Endometrial microvascular endothelial cells (primary cell): ENCODE results near the gene ONECUT1. TPM values are rescaled to one million over a fixed set of nuclear protein-coding genes. Genes with fewer than 3 reads are reported as not detected.
"Not testable (repeated sequence)": the region's sequence is repeated elsewhere in the genome, so short reads cannot be mapped to it uniquely, and the experiment has no call there.

Source experiments
- in situ Hi-C: cut with HindIII; loops from 2 replicates; pipeline ENCODE4 v1.10.0; 2017; ENCODE audit warnings: low sequenced_read_pairs, low pct_unique_long_range_greater_than_20kb; ENCODE audit errors: inconsistent ontology term
- total RNA-seq: library from RNA; depleted of rRNA; stranded (reverse); fragments of >200 nt; gene quantifications from one replicate; pipeline ENCODE4 v1.2.3, GENCODE V29; 2015; ENCODE audit errors: inconsistent ontology term

ONECUT1 gene
- not detected for total RNA-seq

GRCh38 chr15:52790169-52790708, at the start of gene ONECUT1:
TSS of gene ONECUT1 (minus strand) at chr15:52790336. CDS start at chr15:52789884, 452 bp downstream.
- in situ Hi-C loops, result no loop called here

DNA sequence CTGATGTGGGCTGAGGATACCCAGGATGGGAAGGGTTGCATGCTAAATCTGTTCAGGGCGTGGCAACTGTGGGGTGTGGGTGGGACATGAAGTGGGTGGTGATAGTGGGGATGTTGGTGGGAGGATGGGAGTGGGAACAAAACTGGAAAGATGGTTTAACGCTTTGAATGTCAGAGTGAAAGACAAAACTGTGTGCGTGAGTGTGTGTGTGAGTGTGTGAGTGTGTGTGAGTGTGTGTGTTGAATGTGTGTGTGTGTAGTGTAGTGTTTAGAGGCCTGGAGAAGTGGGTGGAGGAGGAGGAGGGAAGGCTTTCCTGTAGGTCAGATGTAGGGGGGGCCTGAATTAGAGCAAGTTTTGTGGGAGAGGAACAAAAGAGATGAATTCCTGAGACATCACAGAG, 44.2 kb upstream of the ONECUT1 start:
- in situ Hi-C loops, result no loop called here

- in situ Hi-C loops, result not testable (repeated sequence)
Observed at GRCh38 chr15:52824169-52824942, 34.2 kb upstream of the ONECUT1 start.

DNA sequence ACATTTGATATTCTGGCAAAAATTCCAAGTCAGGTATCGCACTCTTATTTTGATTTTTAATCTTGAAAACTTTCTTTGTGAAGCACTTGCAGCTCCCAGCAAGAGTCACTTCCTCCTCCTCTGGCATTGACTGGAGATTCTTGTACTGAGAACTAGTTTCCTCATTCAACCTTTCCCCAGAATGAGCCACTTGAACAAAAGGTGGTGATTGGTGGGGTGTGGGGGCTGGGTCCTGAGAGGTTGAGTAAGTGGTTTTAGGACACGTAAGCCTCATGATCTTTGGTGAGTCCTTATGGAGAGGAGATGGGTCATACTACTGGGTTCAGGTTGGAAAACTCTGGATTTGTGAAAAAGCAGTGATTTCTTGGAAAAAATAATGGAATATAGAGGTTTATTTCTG, 32.3 kb upstream of the ONECUT1 start:
- in situ Hi-C loops, result no loop called here

GRCh38 chr15:52819253-52819652, 29.1 kb upstream of the ONECUT1 start:
- in situ Hi-C loops, result no loop called here

DNA sequence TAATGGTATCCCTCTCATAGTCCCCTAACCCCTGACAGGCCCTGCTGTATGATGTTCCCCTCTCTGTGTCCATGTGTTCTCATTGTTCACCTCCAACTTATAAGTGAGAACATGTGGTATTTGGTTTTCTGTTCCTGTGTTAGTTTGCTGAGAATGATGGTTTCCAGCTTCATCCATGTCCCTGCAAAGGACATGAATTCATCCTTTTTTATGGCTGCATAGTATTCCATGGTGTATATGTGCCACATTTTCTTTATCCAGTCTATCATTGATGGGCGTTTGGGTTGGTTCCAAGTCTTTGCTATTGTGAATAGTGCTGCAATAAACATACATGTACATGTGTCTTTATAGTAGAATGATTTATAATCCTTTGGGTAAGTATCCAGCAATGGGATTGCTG, 25.8 kb upstream of the ONECUT1 start:
- in situ Hi-C loops, result not testable (repeated sequence)

DNA sequence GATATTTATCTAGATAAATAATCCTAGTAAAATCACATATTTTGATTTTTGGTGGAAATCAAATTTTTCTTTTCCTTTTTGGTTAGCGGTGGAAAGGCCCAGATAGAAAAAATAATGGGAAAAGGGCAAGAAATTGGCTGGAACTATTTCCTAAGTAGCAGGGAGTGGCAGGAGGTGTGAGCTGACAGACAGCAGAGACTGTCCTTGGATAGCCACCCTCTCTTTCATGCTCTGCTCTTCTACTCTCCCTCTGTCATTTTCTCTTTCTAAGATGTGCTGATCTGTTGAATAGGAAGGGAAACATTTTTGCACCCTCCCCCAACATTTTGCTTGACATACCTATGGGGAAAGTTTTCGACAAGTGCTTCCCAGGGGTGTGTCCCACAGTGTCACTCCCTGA, 18.9 kb upstream of the ONECUT1 start:
- in situ Hi-C loops, result no loop called here

DNA sequence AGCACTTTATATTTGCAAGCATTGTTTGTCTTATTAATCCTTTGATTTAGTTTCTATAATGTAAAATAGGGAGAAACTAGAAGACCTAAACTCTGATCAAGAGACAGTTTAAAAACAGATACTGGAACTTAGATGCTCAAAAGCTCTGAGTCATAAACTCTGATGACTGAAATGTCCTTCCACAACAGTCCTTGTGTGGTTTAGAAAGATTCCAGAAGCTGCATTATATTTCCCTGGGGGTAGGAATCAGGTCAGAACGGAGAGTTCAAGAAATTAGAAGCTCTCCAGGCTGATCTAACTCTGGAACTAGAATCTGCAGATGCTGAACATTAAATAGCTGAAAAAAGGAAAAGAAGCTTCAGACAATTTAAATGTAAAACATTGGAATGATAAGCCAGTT, 18.3 kb upstream of the ONECUT1 start:
- in situ Hi-C loops, result no loop called here

- in situ Hi-C loops, result no loop called here
Observed at GRCh38 chr15:52806284-52806655, 16.1 kb upstream of the ONECUT1 start.

GRCh38 chr15:52805351-52806283, 15.5 kb upstream of the ONECUT1 start:
- in situ Hi-C loops, result no loop called here

DNA sequence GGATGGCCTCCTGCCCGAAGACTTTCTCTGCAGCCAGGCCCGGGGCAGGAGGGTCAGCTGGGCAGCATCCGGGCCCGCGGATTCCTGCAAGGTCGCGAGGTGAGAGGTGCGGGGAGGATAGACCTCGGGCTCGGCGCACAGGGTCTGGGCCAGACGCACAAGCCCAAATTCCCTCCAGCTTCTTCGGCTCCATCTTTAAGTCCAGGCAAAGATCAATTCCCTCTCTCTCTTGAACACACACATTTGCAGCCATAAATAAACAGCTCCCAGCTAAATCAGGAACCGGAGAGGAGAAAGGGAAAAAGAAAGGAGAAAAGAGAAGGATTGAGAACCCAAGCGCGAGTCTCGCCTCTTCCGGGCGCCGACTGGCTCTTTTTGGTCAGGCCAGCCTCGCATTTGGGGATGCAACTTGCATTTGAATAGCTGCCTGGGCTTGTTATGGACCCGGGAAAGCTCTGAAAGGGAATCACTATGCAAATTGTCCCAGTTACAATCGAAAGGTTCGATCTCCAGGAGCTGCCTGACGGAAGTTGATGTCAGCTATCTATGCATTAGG, 14.5 kb upstream of the ONECUT1 start:
- in situ Hi-C loops, result no loop called here

DNA sequence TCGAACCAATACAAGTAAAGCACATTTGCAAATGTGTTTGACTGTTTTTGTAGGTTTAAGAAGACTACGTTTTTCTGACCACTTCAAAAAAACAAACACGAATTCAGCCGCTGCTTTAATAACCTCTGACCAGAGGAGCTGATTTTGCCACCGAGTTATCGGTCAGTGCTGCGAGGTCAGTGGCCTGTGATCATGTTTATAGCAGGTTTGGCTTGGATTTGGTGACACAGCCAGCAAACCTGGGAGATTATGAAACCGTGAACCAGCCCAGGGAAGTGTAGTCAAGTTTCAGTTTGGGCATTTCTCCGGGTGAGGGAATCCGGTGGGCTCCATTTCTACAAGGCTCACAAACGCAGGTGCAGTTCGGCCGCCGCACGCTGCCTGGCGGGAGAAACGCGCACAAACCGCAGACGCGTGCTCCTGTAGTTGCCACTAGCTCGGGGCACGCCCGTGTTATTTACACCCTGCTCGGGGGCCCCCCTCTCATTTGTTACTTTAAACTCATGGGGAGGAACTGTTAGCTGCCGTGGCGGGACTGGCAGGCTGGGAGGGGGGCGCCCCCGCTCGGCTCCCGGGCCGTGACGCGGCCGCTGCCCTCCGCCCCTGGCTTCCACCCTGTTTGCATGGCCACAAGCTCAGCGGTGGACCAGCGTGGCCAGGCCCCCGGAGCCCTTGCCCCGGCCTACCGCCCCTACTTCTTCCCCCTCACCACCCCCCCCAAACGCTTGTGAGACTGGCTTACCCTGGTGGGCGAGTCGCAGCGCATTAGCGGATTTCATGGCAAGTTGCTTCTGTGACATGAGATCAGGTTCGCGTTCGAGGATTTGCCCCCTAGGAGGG, 13.6 kb upstream of the ONECUT1 start:
- in situ Hi-C loops, result no loop called here

- in situ Hi-C loops, result no loop called here
Observed at GRCh38 chr15:52803108-52803466, 13.0 kb upstream of the ONECUT1 start.

DNA sequence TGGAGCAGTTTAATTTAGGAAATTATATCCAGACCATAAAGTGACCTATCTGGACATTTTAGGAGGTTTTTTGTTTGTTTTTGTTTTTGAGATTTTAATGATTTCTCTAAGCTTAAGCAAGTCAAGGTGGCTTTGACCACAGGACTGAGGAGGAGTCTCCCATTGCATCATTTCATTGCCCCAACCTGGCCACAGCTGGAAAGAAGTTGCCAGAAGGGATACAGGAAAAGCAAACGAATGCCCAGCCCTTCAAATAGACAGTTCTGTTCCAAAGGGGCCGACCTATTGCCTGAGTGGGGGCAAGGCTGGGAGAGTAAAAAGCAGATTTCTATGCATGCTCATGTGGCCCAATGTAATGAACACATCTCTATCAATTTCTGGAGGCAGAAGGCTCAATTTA, 12.0 kb upstream of the ONECUT1 start:
- in situ Hi-C loops, result no loop called here

DNA sequence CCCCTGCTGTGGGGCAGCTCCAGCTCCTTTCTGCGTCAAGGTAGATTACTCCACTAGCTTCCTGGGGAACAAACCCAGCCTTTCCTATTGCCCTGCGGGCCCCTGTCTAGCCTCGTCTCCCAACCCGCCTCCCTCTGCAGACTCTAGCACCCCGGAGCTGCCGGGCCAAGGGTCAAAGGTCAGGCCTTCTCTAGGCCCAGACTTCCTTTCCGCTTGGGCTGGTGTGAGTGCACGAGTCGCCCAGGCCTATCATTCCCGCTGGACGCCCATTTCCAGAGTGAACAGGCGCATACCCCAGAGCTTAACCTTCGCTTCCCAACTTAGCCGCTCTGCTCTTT, 11.6 kb upstream of the ONECUT1 start:
- in situ Hi-C loops, result no loop called here

- in situ Hi-C loops, result no loop called here
Observed at GRCh38 chr15:52800828-52801747, 11.0 kb upstream of the ONECUT1 start.

DNA sequence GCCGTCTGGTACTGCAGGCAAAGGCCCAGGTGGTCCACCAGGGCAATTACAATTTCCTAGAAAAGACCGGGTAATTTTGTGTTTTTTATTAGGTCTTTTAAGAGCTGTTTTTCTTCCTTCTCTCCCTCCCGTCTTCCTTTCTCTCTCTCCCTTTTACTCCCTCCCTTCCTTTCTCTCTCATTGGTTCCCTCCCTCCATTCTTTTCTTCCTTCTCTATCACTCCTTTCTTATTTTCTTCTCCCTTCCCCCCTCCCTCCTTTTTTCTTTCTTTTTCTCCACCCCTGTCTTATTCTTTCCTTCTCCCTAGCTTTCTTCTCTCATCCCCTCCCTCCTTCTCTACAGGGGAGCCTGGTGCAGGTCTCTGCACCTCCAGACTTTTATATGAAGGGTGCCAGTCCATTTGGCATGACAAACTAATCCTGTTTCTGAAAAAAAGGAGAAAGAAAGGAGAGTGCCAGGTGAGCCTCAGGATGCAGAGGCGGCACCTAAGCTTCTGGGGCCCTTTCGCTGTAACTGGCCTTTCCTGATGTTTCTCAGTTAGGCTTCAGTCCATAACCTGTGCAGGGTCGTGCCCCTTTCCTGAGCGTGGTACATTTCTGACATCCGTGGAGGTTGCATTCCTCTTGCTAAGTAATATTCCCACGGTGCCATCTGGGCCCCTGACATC, 9.1 kb upstream of the ONECUT1 start:
- in situ Hi-C loops, result no loop called here
